GM13977 (cell line): ENCODE results near the gene MIF.
"Not testable (repeated sequence)": the region's sequence is repeated elsewhere in the genome, so short reads cannot be mapped to it uniquely, and the experiment has no call there.

Experiments
- DNase-seq: peaks from one replicate; pipeline ENCODE4 v3.0.0; 2012; ENCODE audit warnings: low spot score
- in situ Hi-C: fragments of 300-500 bp; cut with MboI; formaldehyde crosslinking; loops from one replicate; pipeline ENCODE4 v1.12.0; 2022; ENCODE audit warnings: low sequenced_read_pairs, low pct_unique_long_range_greater_than_20kb, mixed read lengths, inconsistent platforms; ENCODE audit not compliant: unreplicated experiment
- TF ChIP-seq, protein P1 (sequence below): IDR thresholded peaks from 2 replicates; pipeline ENCODE4 v1.5.1; 2012; ENCODE audit warnings: mild to moderate bottlenecking, control low read depth; ENCODE audit not compliant: insufficient read depth; ENCODE audit errors: extremely low read depth, missing control alignments

The MIF gene

DNA sequence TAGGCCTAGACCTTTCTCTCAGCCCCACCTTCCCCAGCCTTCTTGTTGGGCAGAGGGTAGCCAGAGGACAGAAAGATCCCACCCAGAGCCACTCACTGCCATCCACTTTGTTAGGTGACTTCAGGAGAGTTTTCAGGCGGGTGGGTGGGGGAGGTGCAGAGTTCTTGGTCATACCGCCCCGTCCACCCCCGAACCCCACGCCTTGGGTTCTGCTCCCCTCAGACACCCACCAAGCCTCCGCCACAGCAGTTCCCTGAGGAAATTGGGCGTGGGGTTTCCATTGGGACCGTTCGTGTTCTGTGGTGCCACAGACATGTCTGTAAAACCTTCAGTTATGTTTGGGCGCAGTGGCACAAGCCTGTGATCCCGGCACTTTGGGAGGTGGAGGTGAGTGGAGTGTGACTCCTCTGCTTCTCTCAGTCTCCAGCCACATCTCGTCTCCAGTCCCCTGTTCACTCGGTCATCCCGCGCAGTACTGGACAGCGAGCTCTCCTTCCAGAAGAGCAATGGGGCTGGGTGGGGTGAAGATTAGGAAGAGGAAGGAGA lies 1.5 kb downstream of the MIF start:
- TF ChIP-seq, protein P1, sequence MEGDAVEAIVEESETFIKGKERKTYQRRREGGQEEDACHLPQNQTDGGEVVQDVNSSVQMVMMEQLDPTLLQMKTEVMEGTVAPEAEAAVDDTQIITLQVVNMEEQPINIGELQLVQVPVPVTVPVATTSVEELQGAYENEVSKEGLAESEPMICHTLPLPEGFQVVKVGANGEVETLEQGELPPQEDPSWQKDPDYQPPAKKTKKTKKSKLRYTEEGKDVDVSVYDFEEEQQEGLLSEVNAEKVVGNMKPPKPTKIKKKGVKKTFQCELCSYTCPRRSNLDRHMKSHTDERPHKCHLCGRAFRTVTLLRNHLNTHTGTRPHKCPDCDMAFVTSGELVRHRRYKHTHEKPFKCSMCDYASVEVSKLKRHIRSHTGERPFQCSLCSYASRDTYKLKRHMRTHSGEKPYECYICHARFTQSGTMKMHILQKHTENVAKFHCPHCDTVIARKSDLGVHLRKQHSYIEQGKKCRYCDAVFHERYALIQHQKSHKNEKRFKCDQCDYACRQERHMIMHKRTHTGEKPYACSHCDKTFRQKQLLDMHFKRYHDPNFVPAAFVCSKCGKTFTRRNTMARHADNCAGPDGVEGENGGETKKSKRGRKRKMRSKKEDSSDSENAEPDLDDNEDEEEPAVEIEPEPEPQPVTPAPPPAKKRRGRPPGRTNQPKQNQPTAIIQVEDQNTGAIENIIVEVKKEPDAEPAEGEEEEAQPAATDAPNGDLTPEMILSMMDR = no peak
- DNase-seq = no peak
- in situ Hi-C loops = no loop called here

DNA sequence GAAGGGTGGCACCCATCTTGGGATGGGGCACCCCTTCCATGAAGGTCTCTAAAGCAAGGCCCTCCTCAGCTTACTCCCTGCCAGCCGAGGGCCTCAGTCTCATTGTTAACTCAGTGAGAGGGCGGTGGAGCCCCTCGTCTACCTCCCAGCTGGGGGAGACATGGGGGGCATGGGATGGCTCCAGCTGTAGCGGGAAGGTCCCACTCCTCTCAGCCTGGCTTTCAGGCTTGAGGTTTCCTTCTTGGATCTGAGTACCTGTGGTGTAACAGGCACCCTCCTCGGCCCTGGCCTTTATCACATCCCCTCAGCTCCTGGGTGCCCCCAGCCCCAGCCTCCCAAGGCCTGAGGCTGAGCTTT lies 2.0 kb downstream of the MIF start:
- in situ Hi-C loops = no loop called here
- no peak for DNase-seq
- TF ChIP-seq, protein P1 = no peak

DNA sequence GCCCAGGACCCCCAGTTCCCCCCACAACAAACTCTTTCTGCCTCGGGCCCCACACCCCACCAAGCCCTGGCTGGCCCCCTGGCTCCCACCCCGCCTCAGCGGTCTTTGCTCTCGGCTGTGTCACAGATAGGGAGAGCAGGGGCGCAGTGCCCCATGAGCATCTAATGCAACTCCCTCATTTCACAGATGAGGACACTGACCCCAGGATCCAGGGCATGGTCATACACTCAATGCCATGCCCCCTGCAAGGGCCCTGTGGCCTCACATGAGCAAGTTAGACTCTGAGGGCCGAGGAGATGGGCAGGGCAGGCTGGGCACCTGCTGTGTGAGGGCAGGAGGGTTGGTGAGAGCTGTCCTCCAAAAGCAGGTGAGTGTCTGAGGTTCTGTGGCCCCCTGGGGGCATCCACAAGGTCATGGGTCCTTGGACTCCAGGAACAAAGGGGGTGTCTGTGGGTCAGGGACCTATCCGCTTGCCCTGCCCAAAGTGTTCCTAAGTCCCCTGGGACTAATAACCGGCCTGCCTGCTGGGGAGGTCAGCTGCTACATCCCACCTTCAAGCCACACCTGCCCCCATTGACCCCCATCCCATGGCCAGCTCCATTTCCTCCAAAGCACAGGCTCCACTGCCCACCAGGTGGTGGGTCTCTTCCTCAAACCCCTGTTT lies 2.5 kb downstream of the MIF start:
- in situ Hi-C loops = no loop called here

DNA sequence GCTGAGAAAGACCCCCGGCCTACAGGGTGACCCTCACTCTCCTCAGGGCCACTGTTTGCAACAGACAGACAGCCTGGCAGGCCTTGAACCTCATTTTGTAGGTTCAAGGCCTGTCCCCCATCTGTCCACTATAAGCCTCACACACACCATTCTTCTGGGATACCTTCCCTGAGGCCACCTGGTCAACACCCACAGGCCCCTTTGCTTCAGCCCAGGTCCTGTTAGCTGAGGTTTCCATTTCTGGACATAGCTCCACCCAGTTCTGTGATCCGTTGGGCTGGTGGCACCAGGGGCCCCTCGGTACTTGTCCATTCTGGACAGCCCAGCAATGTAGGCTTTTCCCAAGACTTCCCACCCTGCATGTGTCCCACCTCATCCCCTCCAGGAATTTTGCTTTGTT lies 3.1 kb downstream of the MIF start:
- TF ChIP-seq, protein P1 = no peak
- no peak for DNase-seq
- in situ Hi-C loops = no loop called here

More for the DNA sequence above, 2.5 kb downstream of the MIF start:
- DNase-seq = no peak
- TF ChIP-seq, protein P1 = no peak

DNA sequence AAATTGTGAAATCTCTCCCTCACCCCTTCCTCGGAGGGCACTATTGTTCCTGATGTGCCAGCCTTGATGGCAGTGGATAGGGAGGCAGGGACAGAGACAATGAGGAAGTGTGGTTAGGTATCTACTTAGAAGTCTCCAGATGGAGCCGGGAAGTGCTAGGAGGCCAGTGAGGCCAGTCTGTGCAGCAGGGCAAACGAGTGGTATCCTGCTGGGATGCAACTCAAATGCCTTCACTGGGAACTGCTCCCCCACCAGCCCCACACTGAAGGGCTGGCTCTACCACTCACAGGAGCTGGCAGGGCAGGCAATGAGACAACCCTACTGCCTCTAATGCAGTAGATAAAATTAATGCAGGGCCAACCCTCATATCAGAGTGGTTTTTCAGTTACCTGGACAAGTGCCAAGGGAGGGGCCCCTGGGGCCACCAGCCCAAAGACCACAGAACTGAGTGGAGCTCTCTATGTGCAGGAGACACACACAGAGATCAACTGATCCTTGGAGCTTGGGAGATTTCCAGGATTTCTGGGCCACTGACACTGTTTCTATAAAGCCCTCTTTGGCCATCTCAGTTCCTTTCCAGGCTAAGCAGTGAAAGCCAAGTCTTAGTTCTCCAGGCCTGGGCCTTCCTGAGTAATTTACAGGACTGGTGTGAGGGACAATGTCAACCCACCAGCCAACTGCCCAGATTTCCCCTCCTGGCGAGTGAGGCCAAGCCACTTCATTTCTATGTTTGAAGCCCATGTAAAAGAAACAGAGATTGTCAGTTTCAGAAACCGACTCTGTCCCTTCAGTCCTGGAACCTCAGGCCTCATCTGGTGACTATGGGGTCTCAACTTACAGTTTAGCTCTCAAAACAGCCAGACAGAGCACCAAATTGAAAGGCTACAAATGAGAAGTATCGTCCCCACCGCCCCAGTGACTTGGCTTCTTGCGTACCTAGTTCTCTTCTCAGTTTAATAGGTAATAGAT lies 4.1 kb downstream of the MIF start:
- no peak for DNase-seq
- TF ChIP-seq, protein P1 = no peak
- in situ Hi-C loops = no loop called here

DNA sequence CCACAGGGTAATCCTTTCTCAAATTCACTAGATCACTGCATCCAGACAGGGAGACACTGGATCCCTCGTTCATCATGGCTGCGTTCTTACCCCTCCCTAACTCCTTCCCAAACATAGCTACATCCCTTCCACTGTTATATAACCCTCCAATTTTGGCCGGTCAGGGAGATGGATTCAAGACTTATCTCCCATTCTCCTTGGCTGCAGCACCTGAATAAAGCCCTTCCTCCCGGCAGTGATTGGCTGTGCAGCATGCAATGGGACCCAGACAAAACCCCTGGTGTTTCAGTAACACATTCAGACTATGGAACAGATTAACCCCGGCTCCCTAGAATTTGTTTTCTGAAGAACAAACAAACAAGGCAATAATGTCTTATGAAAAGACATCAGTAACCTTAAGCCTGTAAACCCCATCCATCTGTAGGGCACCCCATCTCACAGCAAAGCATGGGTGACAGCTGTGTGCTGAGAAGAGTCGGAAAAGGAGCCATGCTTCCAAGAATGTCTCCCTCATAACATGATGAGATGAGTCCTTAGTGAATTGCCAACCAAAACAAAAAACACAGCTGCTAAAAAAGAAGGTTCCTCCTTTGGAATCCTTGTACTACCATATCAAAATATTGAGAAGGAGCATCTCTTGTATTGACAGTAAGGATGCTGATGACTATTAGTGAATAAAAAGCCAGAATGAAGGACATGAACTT lies 5.0 kb downstream of the MIF start:
- TF ChIP-seq, protein P1 = no peak
- in situ Hi-C loops = no loop called here
- no peak for DNase-seq

DNA sequence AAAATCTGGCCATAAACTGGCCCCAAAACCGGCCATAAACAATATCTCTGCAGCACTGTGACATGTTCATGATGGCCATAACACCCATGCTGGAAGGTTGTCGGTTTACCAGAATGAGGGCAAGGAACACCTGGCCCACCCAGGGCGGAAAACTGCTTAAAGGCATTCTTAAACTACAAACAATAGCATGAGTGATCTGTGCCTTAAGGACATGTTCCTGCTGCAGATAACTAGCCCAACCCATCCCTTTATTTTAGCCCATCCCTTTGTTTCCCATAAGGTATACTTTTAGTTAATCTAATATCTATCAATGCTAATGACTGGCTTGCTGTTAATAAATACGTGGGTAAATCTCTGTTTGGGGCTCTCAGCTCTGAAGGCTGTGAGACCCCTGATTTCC lies 6.0 kb downstream of the MIF start:
- in situ Hi-C loops, DNase-seq: not testable (repeated sequence)
